Aorta (tissue), 5 donors: Measurements from ENCODE around the gene TMEM233. TPM values are rescaled to one million over a fixed set of nuclear protein-coding genes. Genes with fewer than 3 reads are reported as not detected.

Source experiments
- ATAC-seq: fragments of 200-7000 bp; cut with Tn5 transposase; one replicate; pipeline ENCODE4 v1.9.1; 2022; ENCODE audit warnings: moderate library complexity; ENCODE audit not compliant: low FRiP score
- DNase-seq, 2 donors: peaks; one replicate each; pipeline ENCODE4 v3.0.0-alpha.2; 2020
- H3K27ac ChIP-seq, 2 donors: one replicate each; pipeline ENCODE4 v1.5.1; 2013; ENCODE audit warnings: low read length in 2 of 2, mild to moderate bottlenecking in 2 of 2, moderate library complexity in 2 of 2, control low read depth in 1 of 2, inconsistent platforms in 1 of 2, low read depth in 1 of 2
- H3K27me3 ChIP-seq, 2 donors: one replicate each; pipeline ENCODE4 v1.6.1; 2013; ENCODE audit warnings: control low read depth in 1 of 2, low read length in 1 of 2, mild to moderate bottlenecking in 1 of 2, moderate library complexity in 1 of 2; ENCODE audit not compliant: insufficient read depth in 2 of 2, control insufficient read depth in 1 of 2
- H3K36me3 ChIP-seq, 2 donors: one replicate each; pipeline ENCODE4 v1.6.1; 2013; ENCODE audit warnings: control low read depth in 1 of 2, low read length in 1 of 2, mild to moderate bottlenecking in 1 of 2; ENCODE audit not compliant: insufficient read depth in 2 of 2, control insufficient read depth in 1 of 2
- H3K4me1 ChIP-seq, 2 donors: one replicate each; pipeline ENCODE4 v1.6.1; 2013; ENCODE audit warnings: low read length in 2 of 2, control low read depth in 1 of 2, mild to moderate bottlenecking in 1 of 2, moderate library complexity in 1 of 2; ENCODE audit not compliant: insufficient read depth in 2 of 2, control insufficient read depth in 1 of 2
- H3K4me3 ChIP-seq, 2 donors: one replicate each; pipeline ENCODE4 v1.5.1; 2013; ENCODE audit warnings: low read length in 2 of 2, control low read depth in 1 of 2, mild to moderate bottlenecking in 1 of 2
- H3K9me3 ChIP-seq: one replicate; pipeline ENCODE4 v1.6.1; 2013; ENCODE audit warnings: mild to moderate bottlenecking, low read length; ENCODE audit not compliant: control insufficient read depth
- WGBS, 2 donors: extraction: QIAGEN DNeasy Blood & Tissue Kit; methylation state at CpG; one replicate each; pipeline ENCODE4 v1.1.7; 2013; 5-methylcytosine and 5-hydroxymethylcytosine counted together
- intact Hi-C, 2 donors: fragments of 100-400 bp; cut with DNase I; formaldehyde crosslinking; loops; one replicate each; pipeline versions ENCODE4 v1.14.2 to v1.15.0; 2022
- polyA plus RNA-seq, 2 donors: library from polyadenylated mRNA; stranded (reverse); fragments of 200-250 nt; gene quantifications; one replicate each; pipeline ENCODE4 v1.2.3, GENCODE V29; 2013
- total RNA-seq, 2 donors: library from RNA; stranded (reverse); fragmentation: NEBNext Ultra II Directional; extraction: Animal tissue kit (Norgen Biotek cat#: 25700); gene quantifications; one replicate each; pipeline ENCODE4 v1.2.1, GENCODE V29; 2021
- donor health status: healthy with polysubstance abuse.
- donor health status: Bipolar disorder and iron deficiency.
- donor health status: DM: no; HTN: no; CAD: no.
- donor health status: DM: no; HTN: no; CAD: no.
- donor health status: DM: yes; HTN: yes; CAD: no.

The TMEM233 gene
- total and polyA plus RNA-seq, 4 donors, result 1.0 to 2.5 TPM; not detected in 2

DNA sequence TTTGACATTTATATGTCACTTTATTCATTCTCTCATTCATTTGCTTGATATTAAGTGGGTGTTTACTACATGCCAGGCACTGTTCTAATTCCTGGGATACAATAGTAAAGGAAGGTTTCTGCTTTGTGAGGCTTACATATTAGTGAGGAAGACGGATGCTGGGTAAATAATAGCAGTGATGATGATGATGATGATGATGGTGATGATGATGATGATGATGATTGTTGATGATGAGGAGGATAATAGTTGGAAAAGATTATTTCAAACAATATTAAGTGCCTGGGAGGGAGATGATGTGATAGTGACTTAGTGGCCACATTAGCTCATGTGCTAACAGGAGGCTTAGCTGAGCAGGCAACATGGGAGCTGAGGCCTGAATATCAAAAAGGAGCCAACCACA is 19.3 kb upstream of the TMEM233 start:
- no peaks in the 10 kb centered on the region for H3K27me3 ChIP-seq
- no peaks in the 10 kb centered on the region for H3K4me1 ChIP-seq
- peaks cover 2% of the 10 kb centered on the region for H3K9me3 ChIP-seq
- WGBS, 2 donors, result 77 to 80% methylated on average over 1 of the region's 1 CpG
- no peak overlapping the region for H3K27ac ChIP-seq
- ATAC-seq (no peak), DNase-seq (no peak)
- intact Hi-C loops, result no loop called here
- no peak overlapping the region for H3K4me3 ChIP-seq
- no peaks in the 10 kb centered on the region for H3K36me3 ChIP-seq

GRCh38 chr12:119576118-119576810 is 17.3 kb upstream of the TMEM233 start:
- Histone ChIP-seq H3K36me3 (no peaks in the 10 kb centered on the region), H3K9me3 (peaks cover 2% of the 10 kb centered on the region), H3K4me3 (no peak overlapping the region), H3K4me1 (no peaks in the 10 kb centered on the region), H3K27me3 (no peaks in the 10 kb centered on the region), H3K27ac (no peak overlapping the region)
- 64 to 70% methylated on average over 8 of the region's 8 CpGs for WGBS, 2 donors
- ATAC-seq (no peak), DNase-seq (no peak)
- intact Hi-C loops, result no loop called here

DNA sequence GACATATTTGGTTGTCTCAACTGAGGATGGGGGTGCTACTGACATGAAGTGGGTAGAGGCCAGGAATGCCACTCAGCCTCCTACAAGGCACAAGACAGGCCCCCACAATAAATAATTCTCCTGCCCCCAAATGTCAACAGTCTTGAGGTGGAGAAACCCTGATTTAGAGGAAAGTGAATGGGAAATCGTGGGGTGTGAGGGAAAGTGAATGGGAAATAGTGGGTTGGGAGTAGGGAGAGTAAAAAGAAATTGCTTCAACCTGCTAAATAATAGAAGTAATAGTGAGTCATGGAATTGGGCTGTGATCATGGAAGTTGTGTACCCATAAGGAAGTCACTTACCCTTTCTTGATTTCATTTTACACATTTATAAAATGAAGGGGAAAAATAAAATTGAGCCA is 16.7 kb upstream of the TMEM233 start:
- H3K27ac ChIP-seq, result no peak overlapping the region
- H3K4me3 ChIP-seq, result no peak overlapping the region
- H3K9me3 ChIP-seq, result peaks cover 2% of the 10 kb centered on the region
- intact Hi-C loops, result no loop called here
- WGBS, 2 donors, result 36 to 41% methylated on average over 1 of the region's 1 CpG
- ATAC-seq (no peak), DNase-seq (no peak)
- H3K4me1 ChIP-seq, result no peaks in the 10 kb centered on the region
- H3K36me3 ChIP-seq, result no peaks in the 10 kb centered on the region
- H3K27me3 ChIP-seq, result no peaks in the 10 kb centered on the region

- Histone ChIP-seq H3K4me3 (no peak overlapping the region), H3K9me3 (peaks cover 2% of the 10 kb centered on the region), H3K36me3 (no peaks in the 10 kb centered on the region), H3K27ac (no peak overlapping the region), H3K27me3 (no peaks in the 10 kb centered on the region), H3K4me1 (no peaks in the 10 kb centered on the region)
- intact Hi-C loops, result no loop called here
- ATAC-seq (no peak), DNase-seq (no peak)
- WGBS, 2 donors, result 83 to 86% methylated on average over 2 of the region's 2 CpGs
Measured at GRCh38 chr12:119578112-119578511, 15.5 kb upstream of the TMEM233 start.

- Histone ChIP-seq H3K27ac (no peak overlapping the region), H3K36me3 (no peaks in the 10 kb centered on the region), H3K4me1 (no peaks in the 10 kb centered on the region), H3K4me3 (no peak overlapping the region), H3K9me3 (peaks cover 2% of the 10 kb centered on the region), H3K27me3 (no peaks in the 10 kb centered on the region)
- intact Hi-C loops, result no loop called here
- DNase-seq (no peak), ATAC-seq (peak; percentile 66)
- 76 to 79% methylated on average over 1 of the region's 1 CpG for whole genome bisulfite sequencing, 2 donors
Measured at GRCh38 chr12:119589097-119589496, 4.5 kb upstream of the TMEM233 start.

- ATAC-seq, result no peak
- H3K4me1 ChIP-seq, result no peaks in the 10 kb centered on the region
- no peak overlapping the region for H3K4me3 ChIP-seq
- H3K36me3 ChIP-seq, result no peaks in the 10 kb centered on the region
- H3K27ac ChIP-seq, result no peak overlapping the region
- no peaks in the 10 kb centered on the region for H3K27me3 ChIP-seq
- no peak for DNase-seq
- peaks cover 2% of the 10 kb centered on the region for H3K9me3 ChIP-seq
- intact Hi-C loops, result no loop called here
- 76 to 84% methylated on average over 4 of the region's 4 CpGs for WGBS, 2 donors
Measured at GRCh38 chr12:119589634-119590033, 3.9 kb upstream of the TMEM233 start.

DNA sequence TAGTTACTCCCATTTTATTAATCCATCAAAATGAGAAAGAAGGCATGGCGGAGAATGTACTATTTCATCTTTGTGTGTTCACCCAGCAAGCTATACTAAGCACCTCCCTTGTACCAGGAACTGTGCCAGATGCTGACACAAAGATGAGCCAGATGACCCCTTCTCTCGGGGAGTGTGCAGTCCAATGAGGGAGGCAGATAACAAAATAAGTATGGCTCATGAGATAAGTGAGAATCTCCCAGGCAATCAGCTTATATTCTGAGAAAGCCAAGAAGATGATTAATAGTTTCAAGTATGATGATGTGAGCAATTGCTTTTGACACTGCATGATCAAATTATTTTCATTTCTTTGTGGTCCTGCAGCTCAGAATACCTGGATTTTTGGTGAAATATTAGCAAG is 1.3 kb upstream of the TMEM233 start:
- H3K4me3 ChIP-seq, result no peak overlapping the region
- no peaks in the 10 kb centered on the region for H3K9me3 ChIP-seq
- ATAC-seq (no peak), DNase-seq (no peak)
- intact Hi-C loops, result no loop called here
- no peaks in the 10 kb centered on the region for H3K27me3 ChIP-seq
- no peaks in the 10 kb centered on the region for H3K36me3 ChIP-seq
- H3K27ac ChIP-seq, result no peak overlapping the region
- no peaks in the 10 kb centered on the region for H3K4me1 ChIP-seq
- 73 to 77% methylated on average over 2 of the region's 2 CpGs for WGBS, 2 donors

DNA sequence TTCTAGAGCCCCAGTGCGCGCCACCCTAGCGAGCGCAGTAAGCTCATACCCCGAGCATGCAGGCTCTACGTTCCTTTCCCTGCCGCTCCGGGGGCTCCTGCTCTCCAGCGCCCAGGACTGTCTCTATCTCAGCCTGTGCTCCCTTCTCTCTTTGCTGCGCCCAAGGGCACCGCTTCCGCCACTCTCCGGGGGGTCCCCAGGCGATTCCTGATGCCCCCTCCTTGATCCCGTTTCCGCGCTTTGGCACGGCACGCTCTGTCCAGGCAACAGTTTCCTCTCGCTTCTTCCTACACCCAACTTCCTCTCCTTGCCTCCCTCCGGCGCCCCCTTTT is 791 bp downstream of the TMEM233 start:
- WGBS, 2 donors, result 1 to 2% methylated on average over 22 of the region's 22 CpGs
- intact Hi-C loops, result no loop called here
- no peaks in the 10 kb centered on the region for H3K4me1 ChIP-seq
- ATAC-seq (peak; percentile 15), DNase-seq (peak; percentile 39 to 73)
- H3K36me3 ChIP-seq, result no peaks in the 10 kb centered on the region
- no peaks in the 10 kb centered on the region for H3K9me3 ChIP-seq
- no peaks in the 10 kb centered on the region for H3K27me3 ChIP-seq
- H3K4me3 ChIP-seq, result no peak overlapping the region
- no peak overlapping the region for H3K27ac ChIP-seq

DNA sequence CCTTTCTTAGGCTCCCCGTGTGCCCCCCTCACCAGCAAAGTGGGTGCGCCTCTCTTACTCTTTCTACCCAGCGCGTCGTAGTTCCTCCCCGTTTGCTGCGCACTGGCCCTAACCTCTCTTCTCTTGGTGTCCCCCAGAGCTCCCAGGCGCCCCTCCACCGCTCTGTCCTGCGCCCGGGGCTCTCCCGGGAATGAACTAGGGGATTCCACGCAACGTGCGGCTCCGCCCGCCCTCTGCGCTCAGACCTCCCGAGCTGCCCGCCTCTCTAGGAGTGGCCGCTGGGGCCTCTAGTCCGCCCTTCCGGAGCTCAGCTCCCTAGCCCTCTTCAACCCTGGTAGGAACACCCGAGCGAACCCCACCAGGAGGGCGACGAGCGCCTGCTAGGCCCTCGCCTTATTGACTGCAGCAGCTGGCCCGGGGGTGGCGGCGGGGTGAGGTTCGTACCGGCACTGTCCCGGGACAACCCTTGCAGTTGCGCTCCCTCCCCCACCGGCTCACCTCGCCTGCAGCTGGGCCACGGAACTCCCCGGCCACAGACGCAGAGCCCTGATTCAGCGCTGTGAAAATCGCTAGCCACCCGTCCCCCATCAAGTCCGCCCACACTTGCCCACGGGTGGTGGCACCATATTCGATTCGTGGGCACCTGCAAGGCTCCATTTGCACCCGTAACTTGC is 1.3 kb downstream of the TMEM233 start:
- WGBS, 2 donors, result 1% methylated on average over 46 to 49 of the region's 49 CpGs
- intact Hi-C loops, result no loop called here

More for the DNA sequence above, 1.3 kb downstream of the TMEM233 start:
- Histone ChIP-seq H3K27ac (no peak overlapping the region), H3K4me3 (no peak overlapping the region), H3K27me3 (no peaks in the 10 kb centered on the region), H3K4me1 (no peaks in the 10 kb centered on the region), H3K36me3 (no peaks in the 10 kb centered on the region), H3K9me3 (no peaks in the 10 kb centered on the region)
- DNase-seq (peak in 1 of 2 donors; percentile 77), ATAC-seq (peak; percentile 73)
